Measurements from ENCODE around the gene TSNAX. TPM values are rescaled to one million over a fixed set of nuclear protein-coding genes. Genes with fewer than 3 reads are reported as not detected.

Gene TSNAX
- total and polyA plus RNA-seq, 2 of the 8 experiments (the other 6 are each of a cell fraction or from before 2014, with no cell fraction given): 7.7 to 34.0 TPM

GRCh38 chr1:231584117-231584516 is 55.6 kb downstream of the TSNAX start:
- 72% methylated on average over 3 of the region's 3 CpGs; no CpG with 5 or more reads in 1 of the 2 experiments for WGBS, 2 experiments (ENCODE audit: extremely low coverage in 1 of 2, insufficient coverage in 1 of 2, insufficient read length in 1 of 2, insufficient replicate concordance in 2 of 2, low coverage in 1 of 2, low lambda C conversion rate in 2 of 2, missing lambda C conversion rate in 1 of 2)
- no peak for TF ChIP-seq GTF2F1 (IDR thresholded peaks at IDR 0.05; ENCODE audit: borderline replicate concordance, low read depth, low read length)
- TF ChIP-seq MAX (IDR thresholded peaks at IDR 0.05): no peak
- no peak for TF ChIP-seq CBX8 (IDR thresholded peaks at IDR 0.05; ENCODE audit: borderline replicate concordance, low read depth, low read length)
- TF ChIP-seq SIRT6 (IDR thresholded peaks at IDR 0.05; ENCODE audit: low read length): no peak
- no peak for TF ChIP-seq RXRA (IDR thresholded peaks at IDR 0.05; ENCODE audit: insufficient read depth, low read depth, low read length)
- TF ChIP-seq POLR2A (IDR thresholded peaks at IDR 0.05; ENCODE audit: control extremely low read depth in 1 of 2, low read depth in 2 of 2, low read length in 2 of 2): no peak
- no peak for TF ChIP-seq RNF2 (IDR thresholded peaks at IDR 0.05; ENCODE audit: borderline replicate concordance, low read depth, low read length, missing control alignments, poor library complexity, severe bottlenecking)
- no peak for TF ChIP-seq CTCF (IDR thresholded peaks at IDR 0.05; ENCODE audit: control extremely low read depth in 1 of 3, insufficient read depth in 1 of 3, low read depth in 1 of 3, low read length in 3 of 3)
- TF ChIP-seq TCF12 (IDR thresholded peaks at IDR 0.05; ENCODE audit: low read depth, low read length): no peak
- TF ChIP-seq YY1 (IDR thresholded peaks at IDR 0.05; ENCODE audit: low read depth, low read length): no peak
- TF ChIP-seq POU5F1 (IDR thresholded peaks at IDR 0.05; ENCODE audit: low read depth, low read length): no peak
- no peak for TF ChIP-seq SAP30 (IDR thresholded peaks at IDR 0.05; ENCODE audit: insufficient read depth, insufficient replicate concordance, low read length)

More at GRCh38 chr1:231584117-231584516, 55.6 kb downstream of the TSNAX start:
- Histone ChIP-seq H3K14ac (ENCODE audit: insufficient read length) (no peak overlapping the region), H2BK5ac (ENCODE audit: low read depth, low read length) (no peak overlapping the region), H3K23me2 (ENCODE audit: low read depth, low read length) (no peaks in the 10 kb centered on the region), H3K9me3 (ENCODE audit: insufficient read depth in 2 of 2, low read depth in 1 of 2, low read length in 1 of 2) (no peaks in the 10 kb centered on the region), H2BK20ac (ENCODE audit: low read length) (no peak overlapping the region), H3K4ac (replicated peaks; ENCODE audit: insufficient read length, low read depth, low read length) (no peak overlapping the region), H3K79me1 (ENCODE audit: low read depth, low read length) (no peaks in the 10 kb centered on the region), H3K4me3 (ENCODE audit: extremely low read depth in 1 of 4, insufficient read depth in 2 of 4, low read depth in 3 of 4, low read length in 4 of 4) (no peak overlapping the region), H3K36me3 (ENCODE audit: control insufficient read depth in 2 of 4, insufficient read depth in 4 of 4, low read length in 3 of 4) (no peaks in the 10 kb centered on the region), H3K9ac (replicated peaks in 1 of 4; ENCODE audit: extremely low read depth in 1 of 4, low read depth in 3 of 4, low read length in 3 of 4) (no peak overlapping the region), H3K56ac (replicated peaks; ENCODE audit: insufficient read length, low read depth, low read length) (no peak overlapping the region), H3K79me2 (ENCODE audit: control insufficient read depth in 1 of 2, insufficient read depth in 2 of 2, low read length in 2 of 2) (no peaks in the 10 kb centered on the region), H2BK120ac (replicated peaks; ENCODE audit: low read depth, low read length) (no peak overlapping the region), H3K18ac (ENCODE audit: extremely low read depth, low read length) (no peak overlapping the region), H2BK12ac (ENCODE audit: low read depth, low read length) (no peak overlapping the region), H2AK5ac (ENCODE audit: low read depth, low read length) (no peak overlapping the region), H3K23ac (ENCODE audit: insufficient read length) (no peak overlapping the region), H4K5ac (ENCODE audit: insufficient read length, low read depth, low read length) (no peak overlapping the region), H2AFZ (ENCODE audit: low read length) (no peak overlapping the region), H3K27me3 (replicated peaks in 1 of 4; ENCODE audit: control insufficient read depth in 3 of 4, extremely low read depth in 1 of 4, insufficient read depth in 3 of 4, low read length in 3 of 4) (no peaks in the 10 kb centered on the region), H4K91ac (replicated peaks; ENCODE audit: insufficient read length, low read length) (no peak overlapping the region), H3K27ac (ENCODE audit: low read depth, low read length) (no peak overlapping the region), H4K8ac (ENCODE audit: extremely low read depth, insufficient read depth, low read length) (no peak overlapping the region), H3K4me2 (ENCODE audit: insufficient read depth in 1 of 2, low read depth in 2 of 2, low read length in 2 of 2) (no peak overlapping the region), H4K20me1 (replicated peaks in 1 of 2; ENCODE audit: control insufficient read depth in 1 of 2, insufficient read depth in 2 of 2, low read length in 2 of 2) (no peaks in the 10 kb centered on the region), H2BK15ac (ENCODE audit: low read length) (no peak overlapping the region), H3K4me1 (replicated peaks in 1 of 4; ENCODE audit: control insufficient read depth in 3 of 4, insufficient read depth in 4 of 4, low read length in 3 of 4) (no peaks in the 10 kb centered on the region)
- no peak for FAIRE-seq
- CTCF ChIA-PET (ENCODE audit: partially characterized antibody): interaction anchor here (1.0 to 1.6 kb wide), 4 partner anchors 10 to 227 kb away, joined by 3 to 4 read pairs (median 3); no protein-coding TSS in a partner anchor
- POLR2A ChIA-PET (ENCODE audit: partially characterized antibody): no interaction called here
- no peak for DNase-seq (ENCODE audit: low read depth in 1 of 2, low spot score in 2 of 2)
